HepG2 (cell line): ENCODE results near the gene TMEM14B. TPM values are rescaled to one million over a fixed set of nuclear protein-coding genes. Genes with fewer than 3 reads are reported as not detected.

Experiments
- ARID2 ChIP-seq: sonication (generic); formaldehyde crosslinking; IDR thresholded peaks from 2 replicates; pipeline ENCODE4 v1.8.1; 2022; ENCODE audit warnings: mild to moderate bottlenecking, missing genetic modification reagents, borderline replicate concordance
- CHD4 ChIP-seq: fragments of 200-600 bp; sonication (generic); IDR thresholded peaks from 2 replicates; pipeline ENCODE4 v1.7.0; 2017; ENCODE audit warnings: mild to moderate bottlenecking, low read length, borderline replicate concordance
- GABPB1 ChIP-seq: IDR thresholded peaks from 2 replicates; pipeline ENCODE4 v1.6.1; 2016; ENCODE audit warnings: mild to moderate bottlenecking, missing genetic modification reagents, moderate library complexity, missing compliant biosample characterization
- GTF2F1 ChIP-seq: fragments of 150-350 bp; IDR thresholded peaks from 2 replicates; pipeline ENCODE4 v1.6.1; 2014; ENCODE audit warnings: low read length
- HNRNPLL ChIP-seq: fragments of 200-400 bp; formaldehyde crosslinking; IDR thresholded peaks from 2 replicates; pipeline ENCODE4 v1.6.1; 2017; ENCODE audit warnings: mild to moderate bottlenecking, low read depth, low read length; ENCODE audit not compliant: poor library complexity, severe bottlenecking
- HOXA3 ChIP-seq: sonication (generic); formaldehyde crosslinking; IDR thresholded peaks from 2 replicates; pipeline ENCODE4 v1.5.0; 2020; ENCODE audit warnings: missing genetic modification reagents
- HOXD1 ChIP-seq: sonication (generic); formaldehyde crosslinking; IDR thresholded peaks from 2 replicates; pipeline ENCODE4 v1.5.0; 2020; ENCODE audit warnings: missing genetic modification reagents
- ONECUT2 ChIP-seq: sonication (generic); formaldehyde crosslinking; IDR thresholded peaks from 2 replicates; pipeline ENCODE4 v1.4.0; 2020; ENCODE audit warnings: missing genetic modification reagents
- RFX5 ChIP-seq: IDR thresholded peaks from 2 replicates; pipeline ENCODE4 v1.6.1; 2011; ENCODE audit warnings: low read depth, low read length, improper control_type of control experiment
- TAF15 ChIP-seq: fragments of 200-400 bp; formaldehyde crosslinking; IDR thresholded peaks from one replicate; pipeline ENCODE4 v1.6.1; 2018; ENCODE audit warnings: mild to moderate bottlenecking, low read depth, low read length; ENCODE audit not compliant: poor library complexity, severe bottlenecking
- TFAP4 ChIP-seq: sonication (generic); IDR thresholded peaks from 2 replicates; pipeline ENCODE4 v1.6.1; 2016; ENCODE audit warnings: low read depth, borderline replicate concordance
- TFDP2 ChIP-seq: sonication (generic); formaldehyde crosslinking; IDR thresholded peaks from 2 replicates; pipeline ENCODE4 v1.4.0; 2020; ENCODE audit warnings: missing genetic modification reagents
- THAP11 ChIP-seq: IDR thresholded peaks from 2 replicates; pipeline ENCODE4 v1.6.1; 2016; ENCODE audit warnings: missing biosample characterization, missing genetic modification reagents
- ZKSCAN5 ChIP-seq: sonication (generic); formaldehyde crosslinking; IDR thresholded peaks from 2 replicates; pipeline ENCODE4 v1.5.1; 2020; ENCODE audit warnings: mild to moderate bottlenecking, missing genetic modification reagents
- ZMYM3 ChIP-seq: sonication (generic); formaldehyde crosslinking; IDR thresholded peaks from 2 replicates; pipeline ENCODE4 v1.5.1; 2020; ENCODE audit warnings: mild to moderate bottlenecking, missing genetic modification reagents
- ZNF251 ChIP-seq: sonication (generic); formaldehyde crosslinking; IDR thresholded peaks from 2 replicates; pipeline ENCODE4 v1.9.0; 2021; ENCODE audit warnings: mild to moderate bottlenecking, missing genetic modification reagents
- ZNF333 ChIP-seq: sonication (generic); formaldehyde crosslinking; IDR thresholded peaks from 2 replicates; pipeline ENCODE4 v1.4.0; 2020; ENCODE audit warnings: mild to moderate bottlenecking, missing genetic modification reagents, borderline replicate concordance
- ZNF354B ChIP-seq: sonication (generic); formaldehyde crosslinking; IDR thresholded peaks from 2 replicates; pipeline ENCODE4 v1.8.0; 2022; ENCODE audit warnings: mild to moderate bottlenecking, missing genetic modification reagents
- ZNF484 ChIP-seq: sonication (generic); formaldehyde crosslinking; IDR thresholded peaks from 2 replicates; pipeline ENCODE4 v1.5.1; 2020; ENCODE audit warnings: mild to moderate bottlenecking, low read depth, missing genetic modification reagents, borderline replicate concordance
- ZNF572 ChIP-seq: sonication (generic); formaldehyde crosslinking; IDR thresholded peaks from 2 replicates; pipeline ENCODE4 v1.5.1; 2020; ENCODE audit warnings: mild to moderate bottlenecking, missing genetic modification reagents
- ZNF883 ChIP-seq: sonication (generic); formaldehyde crosslinking; IDR thresholded peaks from 2 replicates; pipeline ENCODE4 v1.5.1; 2020; ENCODE audit warnings: mild to moderate bottlenecking, missing genetic modification reagents; ENCODE audit errors: not compliant biosample characterization
- ZSCAN21 ChIP-seq: sonication (generic); formaldehyde crosslinking; IDR thresholded peaks from 2 replicates; pipeline ENCODE4 v1.8.0; 2022; ENCODE audit warnings: mild to moderate bottlenecking, missing genetic modification reagents, moderate library complexity, borderline replicate concordance
- polyA plus RNA-seq, 8 experiments: library from polyadenylated mRNA; depleted of rRNA in 3 of 8; stranded (reverse) in 7 of 8; unstranded in 1 of 8; fragments of >200 nt; fragmentation: Illumina TruSeq in 4 of 8; extraction: Trizol in 4 of 8; gene quantifications; 2 replicates each; pipeline versions ENCODE4 v1.2.1 to v1.2.3, GENCODE V29; 2011 to 2016; ENCODE audit warnings: low read depth in 4 of 8, missing spikeins in 1 of 8, mixed read lengths in 1 of 8; ENCODE audit not compliant: insufficient read depth in 1 of 8
- total RNA-seq, 5 experiments: library from RNA; depleted of rRNA; stranded (reverse); fragments of >200 nt; fragmentation: Illumina TruSeq; extraction: Trizol; gene quantifications; 2 replicates each; pipeline ENCODE4 v1.2.3, GENCODE V29; 2016; ENCODE audit warnings: low read depth in 1 of 5
- TF ChIP-seq, protein P1 (sequence below): sonication (generic); formaldehyde crosslinking; IDR thresholded peaks from 2 replicates; pipeline ENCODE4 v1.4.0; 2020; ENCODE audit warnings: missing genetic modification reagents

The TMEM14B gene
- total and polyA plus RNA-seq, 2 of the 13 experiments (the other 11 are each of a cell fraction or from before 2014, with no cell fraction given): 133 to 200 TPM

DNA sequence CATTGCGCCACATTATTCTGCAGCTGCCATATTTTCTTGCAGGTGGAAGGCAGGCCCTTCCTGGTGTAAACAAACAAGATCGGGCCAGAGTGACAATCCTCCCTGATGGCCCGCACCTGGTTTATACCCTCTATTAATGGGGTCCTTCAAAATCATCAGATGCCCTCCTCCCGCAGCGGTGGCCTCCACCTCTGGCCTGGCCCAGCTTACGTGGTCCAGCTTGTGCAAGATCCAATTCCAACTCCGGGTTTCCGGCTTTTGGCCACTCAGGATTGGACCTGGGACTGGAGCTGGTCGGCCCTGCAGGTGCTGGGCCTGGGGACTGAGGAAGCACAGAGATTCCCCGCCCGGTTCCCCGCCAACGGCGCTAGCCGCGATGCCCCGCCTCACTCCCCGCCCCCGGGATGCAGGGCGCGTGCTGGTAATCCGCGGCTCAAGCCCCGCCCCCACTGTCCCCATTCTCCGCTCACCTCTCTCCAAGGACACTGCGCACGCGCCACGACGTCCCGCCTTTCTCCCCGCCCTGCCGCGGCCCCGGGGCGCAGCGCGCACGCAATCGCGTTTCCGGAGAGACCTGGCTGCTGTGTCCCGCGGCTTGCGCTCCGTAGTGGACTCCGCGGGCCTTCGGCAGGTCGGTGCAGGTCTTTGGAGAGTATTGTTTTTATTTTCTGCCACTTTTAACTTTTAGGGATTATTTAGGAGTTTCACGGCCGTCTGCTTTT lies at the start of gene TMEM14B (continued):
- peak; percentile 92; the same call in 1 of the 2 replicates for TF ChIP-seq ZNF572 (CRISPR knock-in tag)
- TF ChIP-seq ZNF354B (CRISPR knock-in tag): peak; percentile 68; the same call in 1 of the 2 replicates
- peak; percentile 73; the same call in 1 of the 2 replicates for TF ChIP-seq TFAP4
- TF ChIP-seq ARID2 (CRISPR knock-in tag): peak; percentile 8; the same call in 1 of the 2 replicates
- peak; percentile 70; the same call in 1 of the 2 replicates for TF ChIP-seq HOXD1 (CRISPR knock-in tag)
- peak; percentile 78; the same call in 1 of the 2 replicates for TF ChIP-seq ZKSCAN5 (CRISPR knock-in tag)
- peak; percentile 91 for TF ChIP-seq ZNF333 (CRISPR knock-in tag)
- peak; percentile 94; the same call in 1 of the 2 replicates for TF ChIP-seq ZSCAN21 (CRISPR knock-in tag)
- TF ChIP-seq HNRNPLL: peak; percentile 98
- TF ChIP-seq ZNF251 (CRISPR knock-in tag): no peak
- peak; percentile 88 for TF ChIP-seq THAP11 (CRISPR knock-in tag)
- no peak for TF ChIP-seq CHD4
- TF ChIP-seq TFDP2 (CRISPR knock-in tag): peak; percentile 95
- TF ChIP-seq RFX5: no peak
- TF ChIP-seq TAF15: peak; percentile 84
- no peak for TF ChIP-seq ZNF484 (CRISPR knock-in tag)
- TF ChIP-seq HOXA3 (CRISPR knock-in tag): peak; percentile 80
- TF ChIP-seq GABPB1 (CRISPR knock-in tag): peak; percentile 96
- TF ChIP-seq ONECUT2 (CRISPR knock-in tag): 0 out of 2 replicates have a peak, but pooled peaks have one; percentile 55
- peak; percentile 84; the same call in 1 of the 2 replicates for TF ChIP-seq ZMYM3
- TF ChIP-seq ZNF883 (CRISPR knock-in tag): peak; percentile 91
- no peak for TF ChIP-seq GTF2F1
- TF ChIP-seq, protein P1, sequence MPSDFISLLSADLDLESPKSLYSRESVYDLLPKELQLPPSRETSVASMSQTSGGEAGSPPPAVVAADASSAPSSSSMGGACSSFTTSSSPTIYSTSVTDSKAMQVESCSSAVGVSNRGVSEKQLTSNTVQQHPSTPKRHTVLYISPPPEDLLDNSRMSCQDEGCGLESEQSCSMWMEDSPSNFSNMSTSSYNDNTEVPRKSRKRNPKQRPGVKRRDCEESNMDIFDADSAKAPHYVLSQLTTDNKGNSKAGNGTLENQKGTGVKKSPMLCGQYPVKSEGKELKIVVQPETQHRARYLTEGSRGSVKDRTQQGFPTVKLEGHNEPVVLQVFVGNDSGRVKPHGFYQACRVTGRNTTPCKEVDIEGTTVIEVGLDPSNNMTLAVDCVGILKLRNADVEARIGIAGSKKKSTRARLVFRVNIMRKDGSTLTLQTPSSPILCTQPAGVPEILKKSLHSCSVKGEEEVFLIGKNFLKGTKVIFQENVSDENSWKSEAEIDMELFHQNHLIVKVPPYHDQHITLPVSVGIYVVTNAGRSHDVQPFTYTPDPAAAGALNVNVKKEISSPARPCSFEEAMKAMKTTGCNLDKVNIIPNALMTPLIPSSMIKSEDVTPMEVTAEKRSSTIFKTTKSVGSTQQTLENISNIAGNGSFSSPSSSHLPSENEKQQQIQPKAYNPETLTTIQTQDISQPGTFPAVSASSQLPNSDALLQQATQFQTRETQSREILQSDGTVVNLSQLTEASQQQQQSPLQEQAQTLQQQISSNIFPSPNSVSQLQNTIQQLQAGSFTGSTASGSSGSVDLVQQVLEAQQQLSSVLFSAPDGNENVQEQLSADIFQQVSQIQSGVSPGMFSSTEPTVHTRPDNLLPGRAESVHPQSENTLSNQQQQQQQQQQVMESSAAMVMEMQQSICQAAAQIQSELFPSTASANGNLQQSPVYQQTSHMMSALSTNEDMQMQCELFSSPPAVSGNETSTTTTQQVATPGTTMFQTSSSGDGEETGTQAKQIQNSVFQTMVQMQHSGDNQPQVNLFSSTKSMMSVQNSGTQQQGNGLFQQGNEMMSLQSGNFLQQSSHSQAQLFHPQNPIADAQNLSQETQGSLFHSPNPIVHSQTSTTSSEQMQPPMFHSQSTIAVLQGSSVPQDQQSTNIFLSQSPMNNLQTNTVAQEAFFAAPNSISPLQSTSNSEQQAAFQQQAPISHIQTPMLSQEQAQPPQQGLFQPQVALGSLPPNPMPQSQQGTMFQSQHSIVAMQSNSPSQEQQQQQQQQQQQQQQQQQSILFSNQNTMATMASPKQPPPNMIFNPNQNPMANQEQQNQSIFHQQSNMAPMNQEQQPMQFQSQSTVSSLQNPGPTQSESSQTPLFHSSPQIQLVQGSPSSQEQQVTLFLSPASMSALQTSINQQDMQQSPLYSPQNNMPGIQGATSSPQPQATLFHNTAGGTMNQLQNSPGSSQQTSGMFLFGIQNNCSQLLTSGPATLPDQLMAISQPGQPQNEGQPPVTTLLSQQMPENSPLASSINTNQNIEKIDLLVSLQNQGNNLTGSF: peak; percentile 58
